Spleen (tissue), 11 donors: ENCODE results near the gene AQP12B. TPM values are rescaled to one million over a fixed set of nuclear protein-coding genes. Genes with fewer than 3 reads are reported as not detected.
A peak's percentile ranks its signal among the peaks of the same experiment; 100 is the strongest.

Experiments used
- DNase-seq: peaks from one replicate; pipeline ENCODE4 v3.0.0-alpha.2; 2020
- H3K27ac ChIP-seq, 8 donors: fragments of 200-600 bp; sonication (generic) in 7 of 8; 1 replicate in 4 of 8; 2 replicates in 4 of 8; pipeline versions ENCODE4 v1.5.0 to v1.8.0; 2016 to 2021; ENCODE audit warnings: inconsistent platforms in 4 of 8, mild to moderate bottlenecking in 4 of 8, moderate library complexity in 1 of 8
- H3K27me3 ChIP-seq, 7 donors: fragments of 200-600 bp; sonication (generic) in 6 of 7; replicated peaks in 1 of 7; 1 replicate in 4 of 7; 2 replicates in 3 of 7; pipeline versions ENCODE4 v1.5.0 to v1.8.0; 2016 to 2021; ENCODE audit warnings: inconsistent platforms in 3 of 7, mild to moderate bottlenecking in 1 of 7
- H3K36me3 ChIP-seq, 6 donors: fragments of 200-600 bp; sonication (generic) in 5 of 6; 1 replicate in 4 of 6; 2 replicates in 2 of 6; pipeline versions ENCODE4 v1.5.0 to v1.8.0; 2016 to 2021; ENCODE audit warnings: inconsistent platforms in 2 of 6
- H3K4me1 ChIP-seq, 6 donors: fragments of 200-600 bp; sonication (generic) in 5 of 6; 1 replicate in 3 of 6; 2 replicates in 3 of 6; pipeline versions ENCODE4 v1.5.0 to v1.8.0; 2016 to 2021; ENCODE audit warnings: inconsistent platforms in 3 of 6
- H3K4me3 ChIP-seq, 8 donors: fragments of 200-600 bp; sonication (generic) in 7 of 8; 1 replicate in 4 of 8; 2 replicates in 4 of 8; pipeline versions ENCODE4 v1.5.0 to v1.8.0; 2016 to 2021; ENCODE audit warnings: inconsistent platforms in 4 of 8, mild to moderate bottlenecking in 4 of 8, moderate library complexity in 2 of 8
- H3K9me3 ChIP-seq, 8 donors: fragments of 200-600 bp; sonication (generic) in 7 of 8; 1 replicate in 4 of 8; 2 replicates in 4 of 8; pipeline versions ENCODE4 v1.5.0 to v1.8.0; 2016 to 2021; ENCODE audit warnings: inconsistent platforms in 4 of 8
- POLR2A ChIP-seq, 3 donors: fragments of 450-650 bp; IDR thresholded peaks; one replicate each; pipeline ENCODE4 v1.5.1; 2017; ENCODE audit warnings: antibody characterized with exemption in 3 of 3, mild to moderate bottlenecking in 1 of 3
- POLR2AphosphoS5 ChIP-seq, 3 donors: sonication (generic); formaldehyde crosslinking; IDR thresholded peaks; one replicate each; pipeline ENCODE4 v1.5.1; 2017; ENCODE audit warnings: antibody characterized with exemption in 3 of 3
- WGBS, 5 donors: extraction: QIAGEN DNeasy Blood & Tissue Kit in 3 of 5; methylation state at CpG; one replicate each; pipeline versions ENCODE4 v1.1.5 to v1.1.7; 2013 to 2018; 5-methylcytosine and 5-hydroxymethylcytosine counted together
- intact Hi-C: fragments of 100-400 bp; cut with DNase I; formaldehyde crosslinking; loops from one replicate; pipeline ENCODE4 v1.15.0; 2023; ENCODE audit warnings: low total_unique reads
- polyA plus RNA-seq, 3 donors: library from polyadenylated mRNA; stranded (reverse); fragments of 200-250 nt; gene quantifications; one replicate each; pipeline ENCODE4 v1.2.1, GENCODE V29; 2013
- total RNA-seq, 7 donors: library from RNA; depleted of rRNA in 3 of 7; stranded (reverse); fragments of >200 nt in 3 of 7; fragmentation: NEBNext Ultra II Directional in 4 of 7; extraction: Animal tissue kit (Norgen Biotek cat#: 25700) in 4 of 7; gene quantifications; one replicate each; pipeline versions ENCODE4 v1.1.0 to v1.2.1, GENCODE V29; 2016 to 2021
- TF ChIP-seq, protein P1 (sequence below), 11 experiments: fragments of 200-600 bp in 7 of 11; fragments of 450-650 bp in 4 of 11; sonication (generic) in 4 of 11; IDR thresholded peaks in 8 of 11; conservative IDR thresholded peaks in 3 of 11; 1 replicate in 7 of 11; 2 replicates in 4 of 11; pipeline versions ENCODE4 v1.4.0 to v1.8.0; 2016 to 2021; ENCODE audit warnings: antibody characterized with exemption in 11 of 11, inconsistent platforms in 4 of 11, mild to moderate bottlenecking in 1 of 11
- donor health status: healthy with polysubstance abuse.
- donor health status: DM: no; HTN: no; CAD: no; lungs with moderate emphysema.
- donor health status: DM: no; HTN: no; CAD: no.
- donor health status: Bipolar disorder and iron deficiency.
- donor health status: healthy.
- donor health status: DM: no; HTN: no; CAD: no.
- donor health status: DM: yes; HTN: yes; CAD: no.

AQP12B gene
- total and polyA plus RNA-seq, 10 donors, result 0.03 to 1.8 (median 0.95) TPM; not detected in 7

GRCh38 chr2:240638512-240639160 lies 44.0 kb downstream of the AQP12B start:
- Histone ChIP-seq H3K36me3 (no peaks in the 10 kb centered on the region), H3K27me3 (peaks cover 0 to 17% (median 0%) of the 10 kb centered on the region in 7 donors), H3K9me3 (peaks cover 0 to 19% (median 13%) of the 10 kb centered on the region in 8 donors), H3K27ac (no peak overlapping the region), H3K4me1 (no peaks in the 10 kb centered on the region), H3K4me3 (no peak overlapping the region)
- peak; percentile 54 for DNase-seq
- intact Hi-C loops, result no loop called here
- 76 to 81% (median 78%) methylated on average over 16 to 18 of the region's 18 CpGs for WGBS, 5 donors
- TF ChIP-seq POLR2A (IDR thresholded peaks at IDR 0.05), result no peak
- TF ChIP-seq POLR2AphosphoS5 (IDR thresholded peaks at IDR 0.05), result no peak
- TF ChIP-seq, protein P1, sequence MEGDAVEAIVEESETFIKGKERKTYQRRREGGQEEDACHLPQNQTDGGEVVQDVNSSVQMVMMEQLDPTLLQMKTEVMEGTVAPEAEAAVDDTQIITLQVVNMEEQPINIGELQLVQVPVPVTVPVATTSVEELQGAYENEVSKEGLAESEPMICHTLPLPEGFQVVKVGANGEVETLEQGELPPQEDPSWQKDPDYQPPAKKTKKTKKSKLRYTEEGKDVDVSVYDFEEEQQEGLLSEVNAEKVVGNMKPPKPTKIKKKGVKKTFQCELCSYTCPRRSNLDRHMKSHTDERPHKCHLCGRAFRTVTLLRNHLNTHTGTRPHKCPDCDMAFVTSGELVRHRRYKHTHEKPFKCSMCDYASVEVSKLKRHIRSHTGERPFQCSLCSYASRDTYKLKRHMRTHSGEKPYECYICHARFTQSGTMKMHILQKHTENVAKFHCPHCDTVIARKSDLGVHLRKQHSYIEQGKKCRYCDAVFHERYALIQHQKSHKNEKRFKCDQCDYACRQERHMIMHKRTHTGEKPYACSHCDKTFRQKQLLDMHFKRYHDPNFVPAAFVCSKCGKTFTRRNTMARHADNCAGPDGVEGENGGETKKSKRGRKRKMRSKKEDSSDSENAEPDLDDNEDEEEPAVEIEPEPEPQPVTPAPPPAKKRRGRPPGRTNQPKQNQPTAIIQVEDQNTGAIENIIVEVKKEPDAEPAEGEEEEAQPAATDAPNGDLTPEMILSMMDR (IDR thresholded peaks at IDR 0.05 in 8 of 11, conservative IDR thresholded peaks at IDR 0.05 in 3 of 11), result no peak

GRCh38 chr2:240637901-240638345 lies 44.8 kb downstream of the AQP12B start:
- Histone ChIP-seq H3K36me3 (no peaks in the 10 kb centered on the region), H3K27ac (no peak overlapping the region), H3K27me3 (peaks cover 0 to 10% (median 0%) of the 10 kb centered on the region in 7 donors), H3K4me3 (no peak overlapping the region), H3K4me1 (no peaks in the 10 kb centered on the region), H3K9me3 (peaks cover 0 to 27% (median 20%) of the 10 kb centered on the region in 8 donors)
- 76 to 95% (median 83%) methylated on average over 4 to 8 of the region's 8 CpGs for WGBS, 5 donors
- TF ChIP-seq, protein P1 (IDR thresholded peaks at IDR 0.05 in 8 of 11, conservative IDR thresholded peaks at IDR 0.05 in 3 of 11), result no peak
- no peak for TF ChIP-seq POLR2A (IDR thresholded peaks at IDR 0.05)
- TF ChIP-seq POLR2AphosphoS5 (IDR thresholded peaks at IDR 0.05), result no peak
- DNase-seq, result peak; percentile 45
- intact Hi-C loops, result no loop called here

- intact Hi-C loops, result no loop called here
- Histone ChIP-seq H3K36me3 (peaks cover 0 to 2% (median 0%) of the 10 kb centered on the region in 6 donors), H3K27me3 (peaks cover 0 to 3% (median 0%) of the 10 kb centered on the region in 7 donors), H3K27ac (no peak overlapping the region), H3K4me1 (no peaks in the 10 kb centered on the region), H3K9me3 (peaks cover 0 to 33% (median 24%) of the 10 kb centered on the region in 8 donors), H3K4me3 (no peak overlapping the region)
- peak; percentile 57 for DNase-seq
- TF ChIP-seq, protein P1 (IDR thresholded peaks at IDR 0.05 in 8 of 11, conservative IDR thresholded peaks at IDR 0.05 in 3 of 11), result no peak
- TF ChIP-seq POLR2A (IDR thresholded peaks at IDR 0.05) (no peak), POLR2AphosphoS5 (IDR thresholded peaks at IDR 0.05) (no peak)
- WGBS, 5 donors, result 83 to 93% (median 88%) methylated on average over 8 to 17 of the region's 17 CpGs
Observed at GRCh38 chr2:240637116-240637900, 45.4 kb downstream of the AQP12B start.
